ENCODE results near the gene ELF4. TPM values are rescaled to one million over a fixed set of nuclear protein-coding genes. Genes with fewer than 3 reads are reported as not detected.
A peak's percentile ranks its signal among the peaks of the same experiment; 100 is the strongest.

ELF4 gene
- total RNA-seq, 4 donors from 2014 or later: 20.1 to 56.1 (median 44.2) TPM

DNA sequence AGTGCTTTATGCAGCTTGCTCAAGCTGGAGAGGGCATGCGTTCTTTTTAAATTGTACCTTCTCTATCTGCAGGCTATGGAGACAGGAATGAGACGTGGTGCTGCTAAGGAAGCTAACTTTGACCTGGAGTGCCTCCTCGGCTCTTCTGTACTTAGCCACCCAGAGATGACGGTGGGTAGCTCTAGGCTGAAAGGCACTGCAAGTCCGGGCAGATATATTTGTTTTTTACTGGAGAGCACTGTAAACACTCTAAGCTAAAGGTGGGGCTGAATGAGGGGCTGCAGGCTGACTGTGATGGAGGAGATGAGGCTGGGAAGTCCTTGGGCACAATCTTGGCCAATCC lies 12.1 kb downstream of the ELF4 start:
- intact Hi-C loops (cut with DNase I; ENCODE audit: low total_unique reads): no loop called here
- H3K4me3 ChIP-seq: no peak overlapping the region
- H3K9me3 ChIP-seq: no peaks in the 10 kb centered on the region
- peak overlapping the region; percentile 62 to 78 (median 71) for H3K27ac ChIP-seq
- no peaks in the 10 kb centered on the region for H3K36me3 ChIP-seq
- in situ Hi-C loops (cut with MboI; ENCODE audit: low pct_ligation_motif_present in 1 of 4, low pct_unique_long_range_greater_than_20kb in 1 of 4, low sequenced_read_pairs in 3 of 4): loop anchor here in 1 of 4 donors (25.0 kb wide), 1 partner anchor 89 kb away; no protein-coding TSS in a partner anchor
- 59% methylated on average over 5 of the region's 5 CpGs; no CpG with 5 or more reads in 1 of the 2 donors for WGBS, 2 donors (ENCODE audit: low coverage in 1 of 2)
- H3K27me3 ChIP-seq: no peaks in the 10 kb centered on the region
- no peak for DNase-seq
- no peak for TF ChIP-seq POLR2A (IDR thresholded peaks at IDR 0.05)
- no peak for TF ChIP-seq EP300 (IDR thresholded peaks at IDR 0.05; ENCODE audit: low read depth)
- TF ChIP-seq, protein P1, sequence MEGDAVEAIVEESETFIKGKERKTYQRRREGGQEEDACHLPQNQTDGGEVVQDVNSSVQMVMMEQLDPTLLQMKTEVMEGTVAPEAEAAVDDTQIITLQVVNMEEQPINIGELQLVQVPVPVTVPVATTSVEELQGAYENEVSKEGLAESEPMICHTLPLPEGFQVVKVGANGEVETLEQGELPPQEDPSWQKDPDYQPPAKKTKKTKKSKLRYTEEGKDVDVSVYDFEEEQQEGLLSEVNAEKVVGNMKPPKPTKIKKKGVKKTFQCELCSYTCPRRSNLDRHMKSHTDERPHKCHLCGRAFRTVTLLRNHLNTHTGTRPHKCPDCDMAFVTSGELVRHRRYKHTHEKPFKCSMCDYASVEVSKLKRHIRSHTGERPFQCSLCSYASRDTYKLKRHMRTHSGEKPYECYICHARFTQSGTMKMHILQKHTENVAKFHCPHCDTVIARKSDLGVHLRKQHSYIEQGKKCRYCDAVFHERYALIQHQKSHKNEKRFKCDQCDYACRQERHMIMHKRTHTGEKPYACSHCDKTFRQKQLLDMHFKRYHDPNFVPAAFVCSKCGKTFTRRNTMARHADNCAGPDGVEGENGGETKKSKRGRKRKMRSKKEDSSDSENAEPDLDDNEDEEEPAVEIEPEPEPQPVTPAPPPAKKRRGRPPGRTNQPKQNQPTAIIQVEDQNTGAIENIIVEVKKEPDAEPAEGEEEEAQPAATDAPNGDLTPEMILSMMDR (IDR thresholded peaks at IDR 0.05): no peak
- no peak for TF ChIP-seq POLR2AphosphoS5 (IDR thresholded peaks at IDR 0.05)
- peaks cover 6 to 57% (median 25%) of the 10 kb centered on the region in 4 donors for H3K4me1 ChIP-seq

DNA sequence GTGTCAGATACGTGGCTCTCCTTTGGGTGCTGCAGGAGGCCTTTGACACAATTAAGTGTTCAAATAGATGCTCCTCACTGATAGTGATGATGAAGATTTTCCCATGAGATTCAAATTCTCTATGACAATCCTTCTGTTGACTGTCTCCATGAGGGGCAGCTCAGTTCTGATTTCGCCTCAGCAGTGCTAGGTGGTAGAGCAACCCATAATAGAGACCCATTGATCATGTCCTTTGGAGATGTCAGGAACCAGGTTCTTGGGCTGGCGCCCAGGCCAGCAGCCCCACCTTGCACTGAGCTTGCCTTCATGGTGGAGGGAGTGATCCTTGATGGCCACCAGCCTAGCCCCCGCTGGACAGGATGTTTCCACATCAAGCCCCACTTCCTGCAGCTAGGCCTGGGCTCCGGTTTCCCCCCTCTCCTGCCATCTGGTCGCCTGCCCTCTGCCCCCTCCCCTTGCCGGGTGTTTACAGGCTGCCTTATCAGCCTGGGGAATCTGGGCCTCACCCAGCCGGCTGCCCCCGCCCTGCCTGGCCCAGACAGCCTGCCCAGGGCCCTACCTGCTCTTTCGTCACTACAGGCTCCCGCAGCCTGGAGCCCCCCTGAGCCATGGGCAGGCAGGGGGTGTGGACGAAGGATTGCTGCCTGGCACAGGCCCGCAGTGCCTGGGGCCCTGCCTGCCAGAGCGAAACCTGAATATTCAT lies 12.6 kb downstream of the ELF4 start:
- peak in 2 of 3 donors; percentile 19 to 45 for TF ChIP-seq POLR2AphosphoS5 (IDR thresholded peaks at IDR 0.05)
- TF ChIP-seq, protein P1 (IDR thresholded peaks at IDR 0.05): no peak

DNA sequence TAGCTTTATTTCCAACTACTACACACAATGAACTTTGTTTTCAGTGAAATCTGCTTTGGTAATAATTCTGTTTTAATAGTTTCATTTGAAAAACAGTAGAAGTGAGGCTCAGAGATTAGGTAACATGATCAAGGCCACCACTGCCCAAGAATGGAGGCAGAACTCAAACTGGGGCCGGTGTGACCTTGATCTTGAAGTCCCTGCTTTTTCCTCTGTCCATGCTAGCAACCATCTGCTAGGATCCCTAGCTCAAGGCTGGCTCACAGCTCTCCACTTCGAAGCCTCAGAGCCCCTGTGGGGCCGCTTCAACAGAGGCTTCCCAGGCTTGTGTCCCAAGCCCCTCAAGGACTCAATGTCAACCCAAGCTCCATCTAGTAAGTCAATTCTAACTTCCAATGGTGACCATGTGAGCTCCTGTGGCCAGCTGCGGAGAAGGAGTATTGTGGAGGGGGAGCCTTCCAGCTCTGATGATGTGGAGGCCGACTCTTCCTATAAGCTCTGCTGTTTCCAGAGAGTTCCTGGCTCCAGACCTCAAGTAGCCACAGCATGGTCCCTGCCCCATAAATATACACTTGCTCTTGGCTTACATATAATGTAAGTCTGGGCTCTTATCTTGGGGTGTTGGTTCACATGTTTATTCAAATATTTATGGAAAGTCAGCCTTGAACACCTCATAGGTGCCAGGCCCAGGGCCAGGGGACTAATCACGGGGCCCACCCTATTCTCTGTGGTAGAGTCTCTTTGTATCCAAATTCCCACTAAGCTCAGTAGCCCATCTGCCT lies 14.9 kb downstream of the ELF4 start:
- no peak for TF ChIP-seq POLR2A (IDR thresholded peaks at IDR 0.05)
- TF ChIP-seq, protein P1 (IDR thresholded peaks at IDR 0.05): no peak
- no peak for TF ChIP-seq EP300 (IDR thresholded peaks at IDR 0.05; ENCODE audit: low read depth)
- no peak for TF ChIP-seq POLR2AphosphoS5 (IDR thresholded peaks at IDR 0.05)
- intact Hi-C loops (cut with DNase I; ENCODE audit: low total_unique reads): no loop called here
- no peak for DNase-seq
- Histone ChIP-seq H3K27ac (peak overlapping the region; percentile 18 to 81 (median 38)), H3K4me3 (no peak overlapping the region), H3K36me3 (no peaks in the 10 kb centered on the region), H3K27me3 (no peaks in the 10 kb centered on the region), H3K9me3 (no peaks in the 10 kb centered on the region), H3K4me1 (peaks cover 6 to 69% (median 34%) of the 10 kb centered on the region in 4 donors)
- in situ Hi-C loops (cut with MboI; ENCODE audit: low pct_ligation_motif_present in 1 of 4, low pct_unique_long_range_greater_than_20kb in 1 of 4, low sequenced_read_pairs in 3 of 4): loop anchor here in 1 of 4 donors (25.0 kb wide), 1 partner anchor 92 kb away; no protein-coding TSS in a partner anchor
- 86% methylated on average over 6 of the region's 6 CpGs; no CpG with 5 or more reads in 1 of the 2 donors for WGBS, 2 donors (ENCODE audit: low coverage in 1 of 2)

More for the DNA sequence above, 12.6 kb downstream of the ELF4 start:
- intact Hi-C loops (cut with DNase I; ENCODE audit: low total_unique reads) (no loop called here), in situ Hi-C loops (cut with MboI; ENCODE audit: low pct_ligation_motif_present in 1 of 4, low pct_unique_long_range_greater_than_20kb in 1 of 4, low sequenced_read_pairs in 3 of 4) (loop anchor here in 1 of 4 donors (25.0 kb wide), 1 partner anchor 90 kb away; no protein-coding TSS in a partner anchor)
- 50 to 56% methylated on average over 1 to 10 of the region's 14 CpGs for WGBS, 2 donors (ENCODE audit: low coverage in 1 of 2)
- Histone ChIP-seq H3K4me3 (no peak overlapping the region), H3K27ac (peak overlapping the region; percentile 62 to 78 (median 71)), H3K4me1 (peaks cover 6 to 60% (median 25%) of the 10 kb centered on the region in 4 donors), H3K36me3 (no peaks in the 10 kb centered on the region), H3K27me3 (no peaks in the 10 kb centered on the region), H3K9me3 (no peaks in the 10 kb centered on the region)
- peak; percentile 74 for DNase-seq

DNA sequence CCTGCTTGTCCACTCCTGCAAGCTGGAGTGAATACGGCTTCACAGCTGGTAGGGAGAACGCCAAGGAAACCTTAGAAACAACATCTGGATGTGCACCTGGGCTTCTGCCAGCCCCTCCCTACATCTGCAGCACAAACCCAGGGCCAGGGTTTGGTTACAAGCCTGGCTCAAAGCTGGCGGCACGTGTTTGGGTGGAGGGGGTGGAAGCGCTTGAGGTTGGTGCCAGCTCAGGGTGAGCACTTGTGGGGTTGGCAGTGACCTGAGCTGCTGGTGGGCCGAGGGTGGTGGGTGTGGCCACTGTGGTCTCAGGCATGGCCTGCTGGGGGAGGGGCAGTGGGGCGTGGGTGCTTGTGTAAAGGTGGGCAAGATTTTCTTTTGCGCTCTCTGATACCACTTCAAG lies 15.6 kb downstream of the ELF4 start:
- Histone ChIP-seq H3K27ac (peak overlapping the region in 2 of 4 donors; percentile 18 to 81), H3K27me3 (no peaks in the 10 kb centered on the region), H3K4me3 (no peak overlapping the region), H3K4me1 (peaks cover 6 to 62% (median 29%) of the 10 kb centered on the region in 4 donors), H3K9me3 (no peaks in the 10 kb centered on the region), H3K36me3 (no peaks in the 10 kb centered on the region)
- in situ Hi-C loops (cut with MboI; ENCODE audit: low pct_ligation_motif_present in 1 of 4, low pct_unique_long_range_greater_than_20kb in 1 of 4, low sequenced_read_pairs in 3 of 4): loop anchor here in 1 of 4 donors (25.0 kb wide), 1 partner anchor 93 kb away; no protein-coding TSS in a partner anchor
- 72% methylated on average over 8 of the region's 8 CpGs; no CpG with 5 or more reads in 1 of the 2 donors for WGBS, 2 donors (ENCODE audit: low coverage in 1 of 2)
- TF ChIP-seq, protein P1 (IDR thresholded peaks at IDR 0.05): no peak
- TF ChIP-seq EP300 (IDR thresholded peaks at IDR 0.05; ENCODE audit: low read depth) (no peak), POLR2AphosphoS5 (IDR thresholded peaks at IDR 0.05) (no peak), POLR2A (IDR thresholded peaks at IDR 0.05) (no peak)
- no peak for DNase-seq
- intact Hi-C loops (cut with DNase I; ENCODE audit: low total_unique reads): no loop called here

Data from transverse colon (tissue), 4 donors.